Stimulated activated CD4-positive, alpha-beta T cell treated with anti-CD3 and anti-CD28 coated beads, Interleukin-4, amount 100 ng/mL, for 24 hours (primary cell): ENCODE data around the gene KRT3.
"Not testable (repeated sequence)": the region's sequence is repeated elsewhere in the genome, so short reads cannot be mapped to it uniquely, and the experiment has no call there.

Source experiments
- DNase-seq: peaks from one replicate; pipeline ENCODE4 v3.0.0-alpha.2; 2020

The KRT3 gene

GRCh38 chr12:52777566-52777965, 18.4 kb downstream of the KRT3 start:
- no peak for DNase-seq

DNA sequence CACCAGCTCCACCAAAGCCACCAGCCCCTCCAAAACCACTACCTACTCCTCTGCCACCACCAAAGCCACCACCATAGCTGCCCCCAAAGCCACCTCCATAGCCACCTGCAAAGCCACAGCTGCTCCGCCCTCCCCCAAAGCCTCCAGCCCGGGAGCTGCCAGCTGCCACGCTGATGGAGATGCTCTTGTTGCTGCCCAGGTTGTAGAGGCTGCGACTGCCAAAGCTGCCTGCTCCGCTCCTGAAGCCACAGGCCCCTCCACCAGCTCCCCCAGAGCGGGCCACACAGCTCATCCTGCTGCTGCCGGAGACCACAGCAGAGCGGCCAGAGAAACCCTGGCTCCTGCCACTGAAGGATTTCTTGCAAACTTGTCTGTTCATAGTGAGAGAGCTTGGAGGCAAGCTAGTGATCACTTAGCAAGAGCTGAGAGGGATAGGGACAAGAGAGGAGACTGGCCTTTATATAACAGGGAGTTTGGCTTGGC, 19.0 kb downstream of the KRT3 start, which contains the start of gene KRT76:
Gene KRT76, minus strand, starts transcription at position 433 of the 483 bp plus-strand sequence. Its CDS starts 54 bp downstream, at position 379.
- DNase-seq, result no peak

GRCh38 chr12:52776435-52776834, 19.5 kb downstream of the KRT3 start:
- DNase-seq, result no peak

GRCh38 chr12:52774629-52775250, 21.2 kb downstream of the KRT3 start:
- no peak for DNase-seq

GRCh38 chr12:52772772-52773171, 23.1 kb downstream of the KRT3 start:
- DNase-seq, result no peak

GRCh38 chr12:52772188-52772587, 23.7 kb downstream of the KRT3 start:
- DNase-seq, result no peak

- DNase-seq, result no peak
Observed at GRCh38 chr12:52771505-52771904, 24.4 kb downstream of the KRT3 start.

DNA sequence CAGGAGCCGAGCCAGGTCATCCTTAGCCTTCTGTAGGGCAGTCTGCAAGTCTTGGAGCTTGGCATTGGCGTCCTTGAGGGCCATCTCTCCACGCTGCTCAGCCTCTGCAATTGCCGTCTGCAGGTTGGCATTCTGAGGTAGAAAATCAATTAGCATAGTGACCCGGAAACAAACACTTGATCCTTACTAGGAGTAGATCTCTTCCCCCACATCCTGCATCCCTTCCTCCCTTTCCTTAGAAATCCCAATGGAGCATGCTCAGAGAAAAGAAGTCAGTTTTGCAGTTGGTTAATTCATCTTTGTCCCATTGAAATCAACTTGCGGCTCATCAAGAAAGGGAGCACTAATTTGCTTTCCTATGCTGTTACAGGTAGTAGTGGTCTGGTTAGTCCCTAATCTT, 24.8 kb downstream of the KRT3 start:
- DNase-seq, result no peak

DNA sequence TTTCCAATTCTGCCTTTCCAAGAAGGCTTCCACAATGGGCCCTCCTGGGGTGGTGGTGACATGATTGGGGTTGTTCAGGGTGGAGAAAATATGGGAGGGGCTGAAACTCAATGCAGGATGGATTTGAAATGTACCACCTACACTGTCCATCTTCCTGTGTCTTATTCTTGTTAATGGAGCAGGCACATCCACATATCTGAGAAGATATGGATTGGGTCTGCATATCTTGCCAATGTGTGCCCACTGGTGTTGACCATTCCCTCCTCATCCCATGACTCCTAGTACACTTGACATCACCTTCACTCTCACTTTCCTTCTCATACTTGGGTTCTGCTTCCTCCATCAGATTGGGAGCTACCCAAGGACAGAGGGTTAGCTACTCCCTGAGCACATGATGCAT, 26.0 kb downstream of the KRT3 start:
- DNase-seq, result no peak

- no peak for DNase-seq
Observed at GRCh38 chr12:52769354-52769753, 26.6 kb downstream of the KRT3 start.

GRCh38 chr12:52768479-52769200, 27.3 kb downstream of the KRT3 start:
- DNase-seq, result no peak

GRCh38 chr12:52767427-52767826, 28.5 kb downstream of the KRT3 start:
- no peak for DNase-seq

GRCh38 chr12:52767020-52767379, 28.9 kb downstream of the KRT3 start:
- DNase-seq, result no peak

DNA sequence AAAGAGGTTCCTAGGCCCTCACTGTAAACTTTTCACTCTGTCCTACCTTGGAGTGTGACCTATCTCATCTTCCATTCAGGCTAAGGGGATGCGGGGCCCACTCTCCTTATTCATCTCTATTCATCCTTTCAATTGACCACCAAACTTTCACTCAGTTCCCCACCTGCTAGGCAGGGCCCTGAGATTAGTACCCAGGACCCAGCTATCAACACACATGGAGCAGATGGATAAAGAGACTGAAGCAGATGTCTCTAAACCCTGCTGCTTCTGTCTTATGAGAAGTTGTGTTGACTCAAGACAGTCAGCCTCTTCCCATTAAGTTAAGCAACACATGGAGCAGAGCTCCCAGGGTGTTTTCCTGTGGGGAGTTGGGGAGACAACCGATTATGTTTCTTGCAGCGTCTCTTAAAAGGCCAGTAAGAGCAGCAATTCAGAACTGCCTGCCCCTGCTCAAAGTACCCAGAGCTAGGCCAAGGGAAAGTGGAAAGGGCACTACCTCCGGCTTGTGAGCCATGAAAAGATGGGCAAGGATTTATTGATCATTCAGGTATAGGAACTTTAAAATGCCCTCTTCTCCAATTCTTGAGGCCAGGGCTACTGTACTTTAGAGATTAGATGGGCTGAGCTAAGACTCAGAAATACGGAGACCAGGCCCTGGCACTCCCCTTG, 29.4 kb downstream of the KRT3 start:
- no peak for DNase-seq

DNA sequence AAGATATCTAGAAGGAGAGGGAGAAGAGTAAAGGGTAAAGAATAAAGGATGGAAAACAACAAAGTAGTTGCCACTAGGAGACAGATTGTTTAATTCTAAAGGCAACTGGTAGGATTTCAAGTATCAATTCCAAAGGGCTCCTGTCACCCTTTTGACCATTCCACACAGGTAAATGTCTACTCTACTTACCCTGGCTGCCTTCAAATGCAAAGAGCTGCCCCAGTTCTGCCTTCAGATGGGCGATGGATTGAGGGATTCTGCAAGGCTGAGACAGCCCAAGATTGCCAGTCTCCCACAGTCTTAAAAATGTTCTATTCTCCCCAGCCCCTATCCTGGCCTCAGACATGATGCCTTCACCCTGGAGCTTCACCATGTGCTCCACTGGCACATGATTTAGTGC, 30.2 kb downstream of the KRT3 start:
- no peak for DNase-seq

GRCh38 chr12:52763991-52764390, 31.9 kb downstream of the KRT3 start:
- DNase-seq, result no peak

DNA sequence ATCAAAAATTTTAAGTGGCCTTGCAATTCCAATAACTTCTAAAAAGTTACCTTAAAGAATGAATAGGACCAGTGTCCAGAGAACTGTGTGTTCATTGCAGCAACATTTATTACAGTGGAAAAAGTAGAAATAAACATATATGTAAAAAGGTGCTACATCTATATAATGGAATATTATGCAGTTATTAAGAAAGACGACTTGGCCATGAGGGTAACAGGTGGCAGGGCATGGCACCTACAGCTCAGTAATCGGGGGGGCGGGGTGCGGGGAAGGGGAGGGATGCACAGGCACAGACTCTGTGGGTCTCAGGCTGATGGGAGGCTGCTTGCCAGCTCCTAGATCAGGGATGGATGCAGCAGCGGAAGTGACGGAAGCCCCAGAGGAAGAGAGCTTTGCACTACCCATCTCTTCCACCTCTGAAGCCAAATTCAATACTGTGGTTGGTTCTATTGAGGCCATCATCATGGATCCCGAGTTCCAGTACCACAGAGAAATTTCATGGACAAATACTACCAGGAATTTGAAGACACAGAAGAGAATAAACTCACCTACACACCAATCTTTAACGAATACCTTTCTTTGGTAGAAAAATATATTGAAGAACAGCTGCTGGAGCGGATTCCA, 32.8 kb downstream of the KRT3 start:
- DNase-seq, result no peak

DNA sequence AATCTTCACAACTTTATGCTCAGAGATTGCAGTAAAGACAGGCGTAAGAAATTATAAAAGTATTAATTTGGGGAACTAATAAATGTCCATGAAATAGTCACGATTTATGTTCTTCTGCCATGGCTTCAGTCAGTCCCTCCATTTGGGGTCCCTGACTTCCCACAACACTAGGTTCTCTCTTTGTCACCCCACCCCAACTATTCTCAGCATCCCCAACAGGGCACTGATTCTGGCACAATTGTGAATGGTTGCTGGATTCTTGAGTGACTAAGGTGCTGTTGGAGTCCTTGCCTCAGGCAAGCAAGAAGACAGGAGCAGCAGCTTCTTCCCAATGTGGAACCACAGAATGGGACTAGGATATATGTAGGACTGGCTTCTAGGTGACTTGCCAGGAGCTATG, 34.1 kb downstream of the KRT3 start:
- DNase-seq, result no peak

DNA sequence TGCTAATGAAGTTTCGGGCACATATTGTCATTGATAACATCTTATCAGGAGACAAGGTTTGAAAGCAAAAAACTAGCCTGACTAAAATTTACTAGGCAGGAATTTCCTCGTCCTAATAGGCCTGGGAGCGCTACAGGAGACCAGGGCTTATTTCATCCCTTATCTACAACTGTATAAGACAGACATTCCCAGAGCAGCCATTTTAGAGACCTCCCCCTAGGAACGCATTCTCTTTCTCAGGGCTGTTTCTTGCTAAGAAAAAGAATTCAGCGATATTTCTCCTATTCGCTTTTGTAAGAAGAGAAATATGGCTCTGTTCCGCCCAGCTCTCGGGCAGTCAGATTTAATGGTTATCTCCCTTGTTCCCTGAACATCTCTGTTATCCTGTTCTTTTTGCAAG, 34.7 kb downstream of the KRT3 start:
- not testable (repeated sequence) for DNase-seq

DNA sequence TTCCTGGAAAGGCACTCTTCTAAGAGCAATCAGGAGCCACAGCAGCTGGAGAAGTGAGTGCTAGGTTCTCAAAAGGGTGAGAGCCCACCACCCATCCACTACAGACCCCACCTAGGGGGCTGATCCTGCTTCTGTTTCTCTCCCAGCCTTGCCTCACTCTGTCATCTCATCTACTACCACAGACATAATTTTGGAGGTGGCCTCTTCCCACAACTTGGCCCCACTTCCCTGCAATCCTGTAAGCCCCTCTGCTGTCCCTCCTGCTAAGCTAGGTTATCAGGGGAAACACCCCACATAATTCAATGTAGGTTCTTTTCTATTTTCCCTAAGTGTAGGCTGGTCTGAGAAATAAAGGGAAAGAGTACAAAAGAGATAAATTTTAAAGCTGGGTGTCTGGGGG, 35.3 kb downstream of the KRT3 start:
- no peak for DNase-seq

DNA sequence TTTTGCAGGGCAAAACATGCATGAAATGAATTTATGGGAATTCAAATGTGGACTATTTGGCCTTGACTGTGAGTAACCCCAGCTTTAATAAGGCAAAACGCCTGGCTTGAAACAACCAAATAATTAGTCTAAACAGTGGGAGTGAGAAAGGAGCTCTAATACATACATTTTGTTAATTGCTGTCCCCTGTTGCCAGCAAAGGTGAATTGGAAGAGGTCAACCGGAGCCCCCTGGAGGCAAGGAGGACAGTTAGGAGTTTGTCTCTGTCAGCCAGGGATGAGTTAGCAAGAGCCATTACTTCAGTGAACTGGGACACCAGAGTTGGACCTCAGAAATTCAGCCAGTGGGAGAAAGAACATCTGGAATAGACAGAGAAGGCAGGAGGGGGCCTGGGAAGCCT, 36.2 kb downstream of the KRT3 start:
- DNase-seq, result no peak

DNA sequence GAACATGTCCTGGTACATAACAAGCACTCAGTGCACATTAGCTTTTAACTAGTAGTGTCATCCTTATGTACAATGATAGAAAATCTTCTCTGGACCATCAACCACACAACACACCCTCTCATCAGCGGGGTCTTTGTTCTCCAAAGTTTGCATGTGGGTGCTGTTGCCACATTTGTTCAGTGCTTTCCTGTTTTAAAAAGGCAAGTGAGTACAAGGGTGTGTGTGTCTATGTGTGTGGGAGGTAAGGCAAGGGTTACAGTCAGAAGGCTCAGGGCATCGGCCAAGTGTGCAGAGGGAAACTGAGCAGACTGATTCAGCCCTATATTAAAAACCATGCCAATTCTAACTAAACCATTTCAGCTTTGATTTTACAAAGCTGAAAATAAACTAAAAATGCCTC, 36.7 kb downstream of the KRT3 start:
- no peak for DNase-seq

DNA sequence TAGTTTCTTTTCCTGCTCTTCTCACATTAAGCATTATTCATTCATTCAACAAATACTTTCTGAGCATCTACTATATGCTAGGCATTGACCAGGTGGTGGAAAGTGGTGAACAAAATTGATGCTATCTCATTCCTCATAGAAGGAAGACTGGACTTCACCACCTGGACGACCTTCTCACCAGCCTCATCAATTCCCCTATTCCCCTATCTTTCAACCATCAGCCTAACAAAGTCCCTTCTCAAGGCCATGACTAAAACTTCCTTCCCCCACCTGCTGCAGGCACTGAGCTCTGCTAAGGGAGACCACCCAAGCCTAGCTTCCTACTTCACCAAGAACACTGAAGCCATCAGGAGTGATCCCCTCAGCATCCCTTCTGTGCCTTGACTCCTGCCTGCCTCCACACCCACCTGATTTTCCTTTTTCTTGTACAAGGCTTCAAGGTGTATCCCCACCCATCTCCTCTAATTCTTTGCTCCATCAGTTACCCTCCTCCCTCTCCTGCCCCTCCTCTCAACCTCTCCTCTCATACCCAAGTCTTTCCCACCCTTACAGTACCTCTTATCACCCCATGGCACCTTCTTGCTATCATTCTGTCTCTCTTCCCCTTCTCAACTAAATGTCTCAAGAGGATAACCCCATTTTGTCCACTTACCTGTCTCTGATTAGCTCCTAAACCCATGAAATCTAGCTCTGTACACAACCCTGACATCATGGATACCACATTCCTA, 38.3 kb downstream of the KRT3 start:
- DNase-seq, result no peak
